B cell (primary cell): ENCODE measurements around the gene GALM.

ENCODE experiments used
- CTCF ChIP-seq: fragments of 200-600 bp; IDR thresholded peaks from one replicate; pipeline ENCODE4 v1.8.0; 2022; ENCODE audit warnings: antibody characterized with exemption, mild to moderate bottlenecking
- EZH2 ChIP-seq: IDR thresholded peaks from 2 replicates; pipeline ENCODE4 v1.6.1; 2012; ENCODE audit warnings: borderline replicate concordance, low read depth, mild to moderate bottlenecking, moderate library complexity, low read length; ENCODE audit not compliant: insufficient read depth, poor library complexity, severe bottlenecking

GRCh38 chr2:38739524-38739923 is 73.6 kb downstream of the GALM start:
- TF ChIP-seq CTCF (no peak), EZH2 (no peak)
